Endodermal cell (in vitro differentiated cells): ENCODE data around the gene ATP10A. TPM values are rescaled to one million over a fixed set of nuclear protein-coding genes. Genes with fewer than 3 reads are reported as not detected.

ENCODE experiments used
- DNase-seq: peaks from one replicate; pipeline ENCODE4 v3.0.0-alpha.2; 2017
- H3K27ac ChIP-seq: 2 replicates; pipeline ENCODE4 v1.5.1; 2013; ENCODE audit warnings: mild to moderate bottlenecking, low read depth, low read length, moderate library complexity
- H3K27me3 ChIP-seq: 2 replicates; pipeline ENCODE4 v1.6.1; 2013; ENCODE audit warnings: mild to moderate bottlenecking, low read length, moderate library complexity; ENCODE audit not compliant: insufficient read depth, control insufficient read depth, poor library complexity, severe bottlenecking
- H3K36me3 ChIP-seq: 2 replicates; pipeline ENCODE4 v1.7.0; 2013; ENCODE audit warnings: mild to moderate bottlenecking, low read length, moderate library complexity; ENCODE audit not compliant: control insufficient read depth, insufficient read depth
- H3K4me1 ChIP-seq: one replicate; pipeline ENCODE4 v1.7.0; 2013; ENCODE audit warnings: low read length; ENCODE audit not compliant: control insufficient read depth, insufficient read depth
- H3K4me3 ChIP-seq: 2 replicates; pipeline ENCODE4 v1.5.1; 2013; ENCODE audit warnings: mild to moderate bottlenecking, low read length, moderate library complexity
- H3K9ac ChIP-seq: 2 replicates; pipeline ENCODE4 v1.6.1; 2013; ENCODE audit warnings: mild to moderate bottlenecking, low read length, moderate library complexity; ENCODE audit not compliant: poor library complexity, severe bottlenecking; ENCODE audit errors: extremely low read depth
- H3K9me3 ChIP-seq: 2 replicates; pipeline ENCODE4 v1.6.1; 2013; ENCODE audit warnings: mild to moderate bottlenecking, low read length, moderate library complexity; ENCODE audit not compliant: control insufficient read depth
- H3K27ac Mint-ChIP-seq: 2 replicates; pipeline ENCODE4 v1.8.0; 2020; ENCODE audit warnings: mixed read lengths
- H3K27me3 Mint-ChIP-seq: 2 replicates; pipeline ENCODE4 v1.8.0; 2021; ENCODE audit warnings: mild to moderate bottlenecking, mixed read lengths; ENCODE audit not compliant: insufficient read depth
- H3K36me3 Mint-ChIP-seq: 2 replicates; pipeline ENCODE4 v1.8.0; 2020; ENCODE audit warnings: low read depth, mixed read lengths
- H3K4me1 Mint-ChIP-seq: 2 replicates; pipeline ENCODE4 v1.8.0; 2020; ENCODE audit warnings: mixed read lengths
- H3K4me3 Mint-ChIP-seq: 2 replicates; pipeline ENCODE4 v1.8.0; 2020; ENCODE audit warnings: mild to moderate bottlenecking, moderate library complexity, mixed read lengths
- H3K9me3 Mint-ChIP-seq: 2 replicates; pipeline ENCODE4 v1.8.0; 2020; ENCODE audit warnings: mild to moderate bottlenecking, mixed read lengths
- CTCF ChIP-seq: fragments of 200-600 bp; sonication (generic); conservative IDR thresholded peaks from 2 replicates; pipeline ENCODE4 v1.5.0; 2021; ENCODE audit warnings: antibody characterized with exemption, mild to moderate bottlenecking
- WGBS, 2 experiments: methylation state at CpG; one replicate each; pipeline versions ENCODE4 v1.1.5 to v1.1.7; 2013; ENCODE audit warnings: missing lambda C conversion rate in 2 of 2, mixed read lengths in 1 of 2; ENCODE audit not compliant: insufficient coverage in 1 of 2, insufficient read length in 1 of 2; 5-methylcytosine and 5-hydroxymethylcytosine counted together
- total RNA-seq, 2 donors: library from RNA; stranded (reverse); fragmentation: NEBNext Ultra II Directional in 1 of 2; extraction: Animal tissue kit (Norgen Biotek cat#: 25700) in 1 of 2; gene quantifications; 2 replicates in 1 of 2; 3 replicates in 1 of 2; pipeline ENCODE4 v1.2.1, GENCODE V29; 2021

The ATP10A gene
- total RNA-seq, 2 donors from 2014 or later, result 0.04 to 1.2 TPM

GRCh38 chr15:25671132-25671531 lies 192.0 kb downstream of the ATP10A start:
- Histone ChIP-seq H3K4me3 (no peak overlapping the region), H3K27me3 (no peaks in the 10 kb centered on the region), H3K4me1 (peaks cover 20% of the 10 kb centered on the region), H3K9me3 (no peaks in the 10 kb centered on the region), H3K36me3 (no peaks in the 10 kb centered on the region), H3K9ac (no peak overlapping the region), H3K27ac (no peak overlapping the region)
- Mint-ChIP-seq H3K9me3 (no peaks in the 10 kb centered on the region), H3K36me3 (no peaks in the 10 kb centered on the region), H3K4me1 (peaks cover 30% of the 10 kb centered on the region), H3K4me3 (peak overlapping the region; percentile 49), H3K27ac (no peak overlapping the region), H3K27me3 (no peaks in the 10 kb centered on the region)
- no peak for DNase-seq
- 42 to 58% methylated on average over 6 of the region's 6 CpGs for WGBS, 2 experiments
- no peak for TF ChIP-seq CTCF

- Histone ChIP-seq H3K9me3 (no peaks in the 10 kb centered on the region), H3K27ac (peak overlapping the region; percentile 88), H3K4me1 (peaks cover 20% of the 10 kb centered on the region), H3K27me3 (no peaks in the 10 kb centered on the region), H3K36me3 (no peaks in the 10 kb centered on the region), H3K9ac (peak overlapping the region; percentile 37), H3K4me3 (peak overlapping the region; percentile 74)
- DNase-seq, result no peak
- H3K4me3 Mint-ChIP-seq, result peak overlapping the region; percentile 49
- H3K4me1 Mint-ChIP-seq, result peaks cover 30% of the 10 kb centered on the region
- no peaks in the 10 kb centered on the region for H3K36me3 Mint-ChIP-seq
- WGBS, 2 experiments, result 23% methylated on average over 4 of the region's 6 CpGs; no CpG with 5 or more reads in 1 of the 2 experiments
- H3K27ac Mint-ChIP-seq, result peak overlapping the region; percentile 94
- H3K9me3 Mint-ChIP-seq, result no peaks in the 10 kb centered on the region
- no peaks in the 10 kb centered on the region for H3K27me3 Mint-ChIP-seq
- TF ChIP-seq CTCF, result no peak
These were observed 192.5 kb downstream of the ATP10A start for GRCh38 chr15:25670621-25671020.

- no peaks in the 10 kb centered on the region for H3K9me3 Mint-ChIP-seq
These were observed 193.0 kb downstream of the ATP10A start for GRCh38 chr15:25670025-25670554.

More at GRCh38 chr15:25670025-25670554, 193.0 kb downstream of the ATP10A start:
- DNase-seq, result peak; percentile 96
- H3K36me3 Mint-ChIP-seq, result no peaks in the 10 kb centered on the region
- peak overlapping the region; percentile 37 for H3K9ac ChIP-seq
- peak overlapping the region; percentile 94 for H3K27ac Mint-ChIP-seq
- no peaks in the 10 kb centered on the region for H3K27me3 ChIP-seq
- no peaks in the 10 kb centered on the region for H3K27me3 Mint-ChIP-seq
- H3K27ac ChIP-seq, result peak overlapping the region; percentile 88
- peaks cover 20% of the 10 kb centered on the region for H3K4me1 ChIP-seq
- H3K36me3 ChIP-seq, result no peaks in the 10 kb centered on the region
- H3K9me3 ChIP-seq, result no peaks in the 10 kb centered on the region
- H3K4me1 Mint-ChIP-seq, result peaks cover 30% of the 10 kb centered on the region
- peak overlapping the region; percentile 49 for H3K4me3 Mint-ChIP-seq
- TF ChIP-seq CTCF, result no peak
- peak overlapping the region; percentile 74 for H3K4me3 ChIP-seq
- 0 to 1% methylated on average over 10 to 15 of the region's 15 CpGs for WGBS, 2 experiments
